NCI-H1417 (cell line): ENCODE measurements around the gene CTAGE1.

Experiments
- DNase-seq, 3 experiments: peaks; one replicate each; lab custom pipeline; 2025; lab: John Stamatoyannopoulos, UW

CTAGE1 gene

DNA sequence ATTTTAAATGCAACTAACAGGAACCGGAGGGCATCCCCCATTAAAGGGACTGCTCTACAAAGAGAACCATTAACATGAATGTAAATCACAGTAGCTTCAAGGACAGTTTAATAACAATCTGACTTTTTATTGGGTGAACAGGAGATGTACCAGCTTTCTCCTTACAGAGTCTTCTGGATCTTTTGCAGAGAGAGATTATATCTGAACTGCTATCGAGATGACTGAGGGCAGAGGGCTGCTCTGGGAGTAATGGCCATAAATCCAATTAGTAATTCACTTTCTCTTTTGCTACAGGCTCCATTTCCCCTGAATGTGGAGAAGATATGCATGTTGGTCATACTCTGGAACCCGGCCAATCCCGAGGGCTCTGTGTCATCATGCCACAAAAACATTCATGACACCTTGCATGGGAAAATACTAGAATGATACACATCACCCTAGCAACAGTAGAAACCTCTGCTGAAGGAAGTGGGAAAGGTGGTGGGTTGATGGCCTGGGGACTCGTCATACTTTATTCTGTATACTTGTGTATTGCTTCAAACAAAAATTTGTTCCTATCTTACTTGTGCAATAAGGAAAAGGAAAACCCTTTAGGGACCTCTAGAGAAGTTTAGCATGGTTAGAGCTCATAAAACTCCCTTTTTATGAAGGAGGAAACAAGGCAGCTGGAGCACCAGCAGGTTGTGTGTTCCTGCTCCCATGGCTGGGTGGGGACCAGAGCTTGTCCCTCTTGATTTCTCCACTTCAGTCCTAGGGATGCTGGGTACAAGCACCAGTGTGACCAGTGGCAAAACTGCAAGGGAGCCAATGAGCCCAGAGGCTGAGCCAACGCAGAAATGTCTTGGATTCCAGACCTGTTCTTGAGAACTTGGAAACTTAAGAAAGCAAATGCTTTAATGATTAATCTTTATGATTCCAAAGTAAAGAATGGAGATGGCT, 26.0 kb downstream of the CTAGE1 start:
- DNase-seq, result no peak

GRCh38 chr18:22387787-22388186, 29.9 kb downstream of the CTAGE1 start:
- no peak for DNase-seq

DNA sequence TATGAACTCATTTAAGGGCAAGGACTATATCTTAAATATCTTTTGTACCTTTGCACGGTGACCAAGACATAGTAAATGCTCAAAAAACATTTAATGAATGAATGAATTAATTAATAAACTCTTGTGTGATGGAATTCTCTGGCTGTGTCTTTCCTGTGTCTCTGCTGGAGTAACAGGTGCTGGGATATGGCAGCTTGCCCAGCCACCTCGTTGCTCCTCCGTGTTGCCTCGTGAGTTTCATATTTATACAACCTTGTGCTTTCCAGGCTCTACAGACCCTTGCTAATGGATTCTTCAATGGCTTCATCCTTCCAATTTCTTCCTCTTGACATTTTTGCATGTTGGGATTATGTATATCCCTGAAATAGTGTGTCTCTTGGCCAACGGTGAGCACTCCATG, 30.4 kb downstream of the CTAGE1 start:
- no peak for DNase-seq

GRCh38 chr18:22385718-22386117, 32.0 kb downstream of the CTAGE1 start:
- DNase-seq, result no peak

DNA sequence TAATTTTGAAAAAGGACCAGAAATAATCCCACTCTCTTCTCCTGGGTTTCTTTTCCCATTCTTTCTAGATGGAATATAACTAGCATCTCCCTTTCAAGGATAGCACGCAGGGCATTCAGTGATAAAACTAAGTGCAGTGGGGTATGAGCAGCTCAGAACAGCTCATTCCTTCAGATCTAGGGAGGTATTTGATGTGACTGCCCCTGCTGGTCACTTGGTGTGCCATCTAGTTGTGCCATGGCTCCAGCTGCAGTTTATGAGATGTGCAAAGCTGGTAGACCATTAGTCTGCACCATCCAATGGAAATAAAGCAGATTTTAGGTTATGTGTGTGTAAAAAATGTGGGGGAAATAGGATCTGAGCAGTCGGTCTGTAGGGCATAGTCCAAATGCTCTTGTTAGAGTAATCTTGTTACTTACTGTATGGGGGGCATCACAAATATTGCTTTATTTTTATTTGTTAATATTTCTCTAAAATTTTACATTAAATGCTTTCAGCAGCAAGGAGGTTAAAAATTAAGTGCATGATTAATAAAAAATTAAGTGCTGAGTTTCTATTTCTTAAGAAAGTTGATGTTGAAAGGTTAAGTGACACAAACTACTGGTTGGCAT, 38.9 kb downstream of the CTAGE1 start:
- DNase-seq, result no peak

GRCh38 chr18:22377769-22378168, 39.9 kb downstream of the CTAGE1 start:
- no peak for DNase-seq

DNA sequence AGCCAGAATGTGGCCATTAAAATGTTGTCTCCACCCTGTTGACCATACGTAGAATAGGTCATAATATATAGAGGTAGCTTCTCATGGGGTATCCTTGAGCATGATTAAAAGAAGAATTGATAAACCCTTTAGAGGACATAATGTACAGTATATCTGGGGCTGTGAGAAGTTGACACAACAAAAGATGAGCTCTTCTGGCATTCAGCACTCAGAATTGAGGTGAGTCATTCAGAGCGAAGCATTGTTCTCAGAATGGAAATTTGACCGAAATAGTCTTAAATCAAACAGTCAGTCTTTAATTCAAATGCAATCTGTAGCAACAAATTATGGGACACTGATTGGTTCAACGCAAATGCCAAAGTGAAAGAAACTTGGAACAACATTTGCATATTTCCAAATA, 47.3 kb downstream of the CTAGE1 start:
- no peak for DNase-seq

GRCh38 chr18:22368021-22368420, 49.7 kb downstream of the CTAGE1 start:
- DNase-seq, result no peak

- no peak for DNase-seq
These were observed 50.4 kb downstream of the CTAGE1 start for GRCh38 chr18:22367303-22367702.

DNA sequence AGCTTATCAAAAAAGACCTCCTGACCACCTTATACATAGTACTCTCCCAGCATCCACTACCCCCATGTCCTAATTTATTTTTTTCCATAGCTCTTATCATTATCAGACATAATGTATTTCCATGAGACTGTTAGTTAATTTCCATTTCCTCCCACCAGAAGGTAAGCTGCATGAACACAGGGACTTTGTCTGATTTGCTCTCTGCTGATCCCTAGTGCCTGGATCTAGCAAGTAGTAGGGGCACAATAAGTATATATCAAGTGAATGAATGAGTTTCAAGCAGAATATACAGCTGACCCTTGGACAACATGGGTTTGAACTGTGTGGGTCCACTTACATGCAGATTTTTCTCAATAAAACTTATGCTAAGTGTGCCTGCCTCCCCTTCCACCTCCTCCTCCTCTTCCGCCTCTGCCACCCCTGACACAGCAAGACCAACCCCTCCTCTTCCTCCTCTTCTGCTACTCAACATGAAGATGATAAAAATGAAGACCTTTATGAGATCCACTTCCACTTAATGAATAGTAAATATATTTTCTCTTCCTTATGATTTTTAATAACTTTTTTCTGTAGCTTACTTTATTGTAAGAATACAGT, 53.8 kb downstream of the CTAGE1 start:
- DNase-seq, result no peak
